Myocyte (in vitro differentiated cells): ENCODE data around the gene CIRBP. TPM values are rescaled to one million over a fixed set of nuclear protein-coding genes. Genes with fewer than 3 reads are reported as not detected.
"Not testable (repeated sequence)": the region's sequence is repeated elsewhere in the genome, so short reads cannot be mapped to it uniquely, and the experiment has no call there.

Source experiments
- DNase-seq: peaks from one replicate; pipeline ENCODE4 v3.0.0-alpha.2; 2012; ENCODE audit warnings: low read depth
- total RNA-seq: library from RNA; depleted of rRNA; stranded (reverse); fragments of >200 nt; gene quantifications from 2 replicates; pipeline ENCODE4 v1.2.3, GENCODE V29; 2014

Gene CIRBP
- total RNA-seq, 1 donor from 2014 or later, result 497 TPM

GRCh38 chr19:1289686-1290025 lies 20.5 kb downstream of the CIRBP start:
- DNase-seq, result no peak

GRCh38 chr19:1290196-1290702 lies 21.1 kb downstream of the CIRBP start:
- DNase-seq, result no peak

- no peak for DNase-seq
Observed at GRCh38 chr19:1290703-1291651, 21.8 kb downstream of the CIRBP start.

GRCh38 chr19:1291761-1292418 lies 22.8 kb downstream of the CIRBP start:
- no peak for DNase-seq

GRCh38 chr19:1292419-1293151 lies 23.5 kb downstream of the CIRBP start:
- DNase-seq, result no peak

- no peak for DNase-seq
Observed at GRCh38 chr19:1293782-1294604, 24.9 kb downstream of the CIRBP start.

GRCh38 chr19:1294688-1295087 lies 25.6 kb downstream of the CIRBP start:
- DNase-seq, result no peak

GRCh38 chr19:1295169-1296012 lies 26.3 kb downstream of the CIRBP start:
- no peak for DNase-seq

- no peak for DNase-seq
Observed at GRCh38 chr19:1296078-1296477, 26.9 kb downstream of the CIRBP start.

GRCh38 chr19:1296575-1297271 lies 27.6 kb downstream of the CIRBP start:
- DNase-seq, result no peak

GRCh38 chr19:1298235-1298634 lies 29.1 kb downstream of the CIRBP start:
- DNase-seq, result no peak

- no peak for DNase-seq
Observed at GRCh38 chr19:1299801-1300200, 30.7 kb downstream of the CIRBP start.

- DNase-seq, result no peak
Observed at GRCh38 chr19:1300744-1301490, 31.8 kb downstream of the CIRBP start.

GRCh38 chr19:1302533-1303239 lies 33.6 kb downstream of the CIRBP start:
- DNase-seq, result no peak

GRCh38 chr19:1304197-1304924 lies 35.2 kb downstream of the CIRBP start:
- no peak for DNase-seq

GRCh38 chr19:1305354-1305753 lies 36.2 kb downstream of the CIRBP start:
- DNase-seq, result not testable (repeated sequence)

GRCh38 chr19:1307320-1307719 lies 38.2 kb downstream of the CIRBP start:
- DNase-seq, result no peak
